Right lobe of liver (tissue), 6 donors: ENCODE measurements around the gene FBXO31. TPM values are rescaled to one million over a fixed set of nuclear protein-coding genes. Genes with fewer than 3 reads are reported as not detected.

Source experiments
- ATAC-seq, 4 donors: fragments of 200-7000 bp; cut with Tn5 transposase; one replicate each; pipeline ENCODE4 v1.9.1; 2020; ENCODE audit warnings: mild to moderate bottlenecking in 4 of 4, moderate library complexity in 4 of 4
- DNase-seq, 3 donors: peaks; one replicate each; pipeline ENCODE4 v3.0.0-alpha.2; 2020
- H3K27ac ChIP-seq, 3 donors: fragments of 200-600 bp; one replicate each; pipeline ENCODE4 v1.8.0; 2022
- H3K27me3 ChIP-seq, 2 donors: fragments of 200-600 bp; one replicate each; pipeline ENCODE4 v1.8.0; 2022
- H3K36me3 ChIP-seq, 4 donors: fragments of 200-600 bp; sonication (generic) in 1 of 4; one replicate each; pipeline versions ENCODE4 v1.5.1 to v1.8.0; 2017 to 2022; ENCODE audit warnings: control low read depth in 1 of 4
- H3K4me1 ChIP-seq, 4 donors: fragments of 200-600 bp; sonication (generic) in 1 of 4; one replicate each; pipeline versions ENCODE4 v1.5.1 to v1.8.0; 2017 to 2022; ENCODE audit warnings: control low read depth in 1 of 4
- H3K4me3 ChIP-seq, 3 donors: fragments of 200-600 bp; one replicate each; pipeline ENCODE4 v1.8.0; 2022
- H3K9me3 ChIP-seq, 4 donors: fragments of 200-600 bp; sonication (generic) in 1 of 4; one replicate each; pipeline versions ENCODE4 v1.5.1 to v1.8.0; 2017 to 2022; ENCODE audit warnings: control low read depth in 1 of 4
- CTCF ChIP-seq, 4 donors: fragments of 200-600 bp in 3 of 4; fragments of 450-650 bp in 1 of 4; IDR thresholded peaks; one replicate each; pipeline versions ENCODE4 v1.5.1 to v1.8.0; 2016 to 2022; ENCODE audit warnings: antibody characterized with exemption in 4 of 4, mild to moderate bottlenecking in 2 of 4
- POLR2A ChIP-seq: fragments of 450-650 bp; IDR thresholded peaks from one replicate; pipeline ENCODE4 v1.6.1; 2017; ENCODE audit warnings: antibody characterized with exemption, mild to moderate bottlenecking
- WGBS: methylation state at CpG from one replicate; pipeline ENCODE4 v1.1.6; 2018; ENCODE audit warnings: low coverage, low lambda C conversion rate; ENCODE audit not compliant: insufficient coverage; ENCODE audit errors: missing lambda C conversion rate; 5-methylcytosine and 5-hydroxymethylcytosine counted together
- intact Hi-C, 2 donors: fragments of 100-400 bp; cut with DNase I; formaldehyde crosslinking; loops; one replicate each; pipeline versions ENCODE4 v1.11.2 to v1.14.1; 2022
- total RNA-seq, 6 experiments: library from RNA; depleted of rRNA in 2 of 6; stranded (reverse); fragments of >200 nt in 2 of 6; fragmentation: NEBNext Ultra II Directional in 3 of 6; extraction: Animal tissue kit (Norgen Biotek cat#: 25700) in 3 of 6; gene quantifications; one replicate each; pipeline versions ENCODE4 v1.1.0 to v1.2.4, GENCODE V29; 2016 to 2023
- donor health status: DM: no; HTN: yes; CAD: no.
- donor health status: DM: no; HTN: no; CAD: no.
- donor health status: DM: no; HTN: no; CAD: no.
- donor health status: DM: no; HTN: yes; CAD: no.
- donor health status: DM: no; HTN: yes; CAD: no.

The FBXO31 gene
- total RNA-seq, 6 experiments from 2014 or later = 20.6 to 56.9 (median 31.1) TPM

- Histone ChIP-seq H3K27ac (no peak overlapping the region), H3K9me3 (no peaks in the 10 kb centered on the region), H3K36me3 (no peaks in the 10 kb centered on the region), H3K4me3 (no peak overlapping the region), H3K4me1 (no peaks in the 10 kb centered on the region), H3K27me3 (no peaks in the 10 kb centered on the region)
- TF ChIP-seq POLR2A (no peak), CTCF (IDR thresholded peaks at IDR 0.05) (no peak)
- ATAC-seq = no peak
- WGBS = 82% methylated on average over 7 of the region's 7 CpGs
- no peak for DNase-seq
- intact Hi-C loops = no loop called here
Observed at GRCh38 chr16:87288753-87289362, 94.7 kb downstream of the FBXO31 start.

GRCh38 chr16:87286839-87287626 lies 96.5 kb downstream of the FBXO31 start:
- Histone ChIP-seq H3K36me3 (no peaks in the 10 kb centered on the region), H3K27me3 (no peaks in the 10 kb centered on the region), H3K9me3 (no peaks in the 10 kb centered on the region), H3K4me3 (no peak overlapping the region), H3K4me1 (no peaks in the 10 kb centered on the region), H3K27ac (no peak overlapping the region)
- no peak for ATAC-seq
- intact Hi-C loops = no loop called here
- 71% methylated on average over 8 of the region's 8 CpGs for WGBS
- DNase-seq = no peak
- TF ChIP-seq POLR2A = no peak
- TF ChIP-seq CTCF (IDR thresholded peaks at IDR 0.05) = no peak

GRCh38 chr16:87284183-87284582 lies 99.4 kb downstream of the FBXO31 start:
- Histone ChIP-seq H3K27me3 (no peaks in the 10 kb centered on the region), H3K4me1 (no peaks in the 10 kb centered on the region), H3K36me3 (no peaks in the 10 kb centered on the region), H3K9me3 (no peaks in the 10 kb centered on the region), H3K4me3 (no peak overlapping the region), H3K27ac (no peak overlapping the region)
- intact Hi-C loops = no loop called here
- TF ChIP-seq CTCF (IDR thresholded peaks at IDR 0.05) (no peak), POLR2A (no peak)
- DNase-seq (no peak), ATAC-seq (no peak)
- WGBS = no CpG with 5 or more reads among the region's 2 CpGs

- no peaks in the 10 kb centered on the region for H3K4me1 ChIP-seq
- ATAC-seq = no peak
- no peaks in the 10 kb centered on the region for H3K9me3 ChIP-seq
- no peak overlapping the region for H3K27ac ChIP-seq
- TF ChIP-seq CTCF (IDR thresholded peaks at IDR 0.05) = no peak
- TF ChIP-seq POLR2A = no peak
- no peaks in the 10 kb centered on the region for H3K27me3 ChIP-seq
- no peak for DNase-seq
- intact Hi-C loops = loop anchor here in 1 of 2 donors (5.0 to 10.0 kb wide), 2 partner anchors 214 to 717 kb away; no protein-coding TSS in a partner anchor
- no peak overlapping the region for H3K4me3 ChIP-seq
- WGBS = 58% methylated on average over 8 of the region's 18 CpGs
- no peaks in the 10 kb centered on the region for H3K36me3 ChIP-seq
Observed at GRCh38 chr16:87279094-87279658, 104.4 kb downstream of the FBXO31 start.
